ENCODE data around the gene COL19A1. TPM values are rescaled to one million over a fixed set of nuclear protein-coding genes. Genes with fewer than 3 reads are reported as not detected.

COL19A1 gene
- total RNA-seq, 2 donors from 2014 or later, result 1.4 to 1.5 TPM

- Histone ChIP-seq H3K27ac (ENCODE audit: low read depth, low read length) (no peak overlapping the region), H3K9me3 (ENCODE audit: control insufficient read depth, low read length) (no peaks in the 10 kb centered on the region), H3K4me1 (ENCODE audit: control insufficient read depth, insufficient read depth, low read length) (no peaks in the 10 kb centered on the region), H3K36me3 (ENCODE audit: control insufficient read depth, insufficient read depth, low read length) (no peaks in the 10 kb centered on the region), H3K4me3 (ENCODE audit: low read length) (no peak overlapping the region), H3K9ac (ENCODE audit: extremely low read depth, low read length, poor library complexity, severe bottlenecking) (no peak overlapping the region), H3K27me3 (ENCODE audit: control insufficient read depth, insufficient read depth, low read length, poor library complexity, severe bottlenecking) (no peaks in the 10 kb centered on the region)
- no peak overlapping the region for H3K4me3 Mint-ChIP-seq
- WGBS, 2 experiments (ENCODE audit: insufficient coverage in 1 of 2, insufficient read length in 1 of 2), result 80 to 84% methylated on average over 1 to 2 of the region's 2 CpGs
- peaks cover 2% of the 10 kb centered on the region for H3K4me1 Mint-ChIP-seq
- H3K27me3 Mint-ChIP-seq (ENCODE audit: insufficient read depth), result no peaks in the 10 kb centered on the region
- H3K9me3 Mint-ChIP-seq, result no peaks in the 10 kb centered on the region
- no peaks in the 10 kb centered on the region for H3K36me3 Mint-ChIP-seq (ENCODE audit: low read depth)
- no peak for DNase-seq
- no peak overlapping the region for H3K27ac Mint-ChIP-seq
- TF ChIP-seq CTCF (conservative IDR thresholded peaks at IDR 0.05), result no peak
Measured at GRCh38 chr6:70254784-70255183, 388.4 kb downstream of the COL19A1 start.

DNA sequence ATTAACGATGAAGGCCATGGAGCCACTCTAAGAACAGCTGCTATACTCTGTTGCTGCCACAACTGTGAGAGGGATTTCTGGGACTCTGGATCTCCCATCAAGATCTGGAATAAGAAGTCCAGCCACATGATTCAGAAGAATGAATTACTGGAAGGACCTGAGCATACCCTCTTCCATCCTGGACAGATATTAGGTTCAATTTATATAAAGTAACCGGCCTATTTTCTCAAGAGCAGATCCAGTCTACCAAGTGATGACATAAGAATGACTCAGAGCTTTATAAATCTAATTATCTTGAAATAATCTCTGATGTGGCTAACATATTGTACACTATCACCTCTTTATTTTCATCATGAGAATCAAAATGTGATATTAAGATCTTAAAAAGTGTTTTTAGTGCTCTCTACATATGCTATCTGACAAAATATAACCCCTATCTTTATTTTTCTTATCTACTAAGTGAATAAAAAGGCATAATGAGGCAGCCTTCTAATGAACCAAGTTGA, 391.5 kb downstream of the COL19A1 start:
- no peak for TF ChIP-seq CTCF (conservative IDR thresholded peaks at IDR 0.05)
- H3K9me3 Mint-ChIP-seq, result no peaks in the 10 kb centered on the region
- H3K9ac ChIP-seq (ENCODE audit: extremely low read depth, low read length, poor library complexity, severe bottlenecking), result no peak overlapping the region
- H3K4me3 Mint-ChIP-seq, result no peak overlapping the region
- no peak overlapping the region for H3K27ac ChIP-seq (ENCODE audit: low read depth, low read length)
- H3K36me3 ChIP-seq (ENCODE audit: control insufficient read depth, insufficient read depth, low read length), result no peaks in the 10 kb centered on the region
- WGBS, 2 experiments (ENCODE audit: insufficient coverage in 1 of 2, insufficient read length in 1 of 2), result 89 to 100% methylated on average over 1 to 2 of the region's 2 CpGs
- H3K36me3 Mint-ChIP-seq (ENCODE audit: low read depth), result no peaks in the 10 kb centered on the region
- DNase-seq, result no peak
- H3K4me3 ChIP-seq (ENCODE audit: low read length), result no peak overlapping the region
- H3K4me1 ChIP-seq (ENCODE audit: control insufficient read depth, insufficient read depth, low read length), result no peaks in the 10 kb centered on the region
- H3K27me3 ChIP-seq (ENCODE audit: control insufficient read depth, insufficient read depth, low read length, poor library complexity, severe bottlenecking), result no peaks in the 10 kb centered on the region
- H3K9me3 ChIP-seq (ENCODE audit: control insufficient read depth, low read length), result no peaks in the 10 kb centered on the region
- peaks cover 2% of the 10 kb centered on the region for H3K4me1 Mint-ChIP-seq
- H3K27ac Mint-ChIP-seq, result no peak overlapping the region
- no peaks in the 10 kb centered on the region for H3K27me3 Mint-ChIP-seq (ENCODE audit: insufficient read depth)

GRCh38 chr6:70258483-70258882, 392.1 kb downstream of the COL19A1 start:
- Histone ChIP-seq H3K36me3 (ENCODE audit: control insufficient read depth, insufficient read depth, low read length) (no peaks in the 10 kb centered on the region), H3K9me3 (ENCODE audit: control insufficient read depth, low read length) (no peaks in the 10 kb centered on the region), H3K4me3 (ENCODE audit: low read length) (no peak overlapping the region), H3K4me1 (ENCODE audit: control insufficient read depth, insufficient read depth, low read length) (no peaks in the 10 kb centered on the region), H3K27ac (ENCODE audit: low read depth, low read length) (no peak overlapping the region), H3K9ac (ENCODE audit: extremely low read depth, low read length, poor library complexity, severe bottlenecking) (no peak overlapping the region), H3K27me3 (ENCODE audit: control insufficient read depth, insufficient read depth, low read length, poor library complexity, severe bottlenecking) (no peaks in the 10 kb centered on the region)
- no peaks in the 10 kb centered on the region for H3K36me3 Mint-ChIP-seq (ENCODE audit: low read depth)
- no peak for DNase-seq
- no peak for TF ChIP-seq CTCF (conservative IDR thresholded peaks at IDR 0.05)
- H3K4me3 Mint-ChIP-seq, result no peak overlapping the region
- no peak overlapping the region for H3K27ac Mint-ChIP-seq
- no peaks in the 10 kb centered on the region for H3K27me3 Mint-ChIP-seq (ENCODE audit: insufficient read depth)
- no peaks in the 10 kb centered on the region for H3K9me3 Mint-ChIP-seq
- WGBS, 2 experiments (ENCODE audit: insufficient coverage in 1 of 2, insufficient read length in 1 of 2), result 68 to 71% methylated on average over 1 of the region's 1 CpG
- H3K4me1 Mint-ChIP-seq, result peaks cover 2% of the 10 kb centered on the region

Other genes starting within 250 kb of the COL19A1 start
- gene LMBRD1, start 69.5 kb upstream of the COL19A1 start, total RNA-seq, result 10 to 100 TPM; 30.1 to 34.8 TPM